Rectal smooth muscle tissue (tissue), 1 donor: ENCODE measurements around the gene KRTAP5-11.
"Not testable (repeated sequence)": the region's sequence is repeated elsewhere in the genome, so short reads cannot be mapped to it uniquely, and the experiment has no call there.

ENCODE experiments used
- H3K27ac ChIP-seq: one replicate; pipeline ENCODE4 v1.7.0; 2013; ENCODE audit warnings: low read depth, low read length, inconsistent platforms
- H3K27me3 ChIP-seq: one replicate; pipeline ENCODE4 v1.7.0; 2013; ENCODE audit warnings: low read length; ENCODE audit not compliant: control insufficient read depth, insufficient read depth
- H3K36me3 ChIP-seq: one replicate; pipeline ENCODE4 v1.7.0; 2013; ENCODE audit warnings: low read length; ENCODE audit not compliant: control insufficient read depth, insufficient read depth
- H3K4me1 ChIP-seq: one replicate; pipeline ENCODE4 v1.7.0; 2013; ENCODE audit warnings: low read length; ENCODE audit not compliant: control insufficient read depth, insufficient read depth
- H3K4me3 ChIP-seq: one replicate; pipeline ENCODE4 v1.7.0; 2013; ENCODE audit warnings: low read length
- H3K9ac ChIP-seq: one replicate; pipeline ENCODE4 v1.7.0; 2013; ENCODE audit warnings: low read length

Gene KRTAP5-11

GRCh38 chr11:71582309-71582895 is at the start of gene KRTAP5-11:
Gene KRTAP5-11 (minus strand): TSS chr11:71582875. CDS start chr11:71582837, 38 bp downstream.
- Histone ChIP-seq H3K27me3 (no peaks in the 10 kb centered on the region), H3K4me3 (no peak within 1 kb of the TSS), H3K36me3 (no peaks in the 10 kb centered on the region), H3K9ac (no peak within 1 kb of the TSS), H3K4me1 (no peaks in the 10 kb centered on the region), H3K27ac (no peak within 1 kb of the TSS)

GRCh38 chr11:71631551-71631950 is 48.9 kb upstream of the KRTAP5-11 start:
- not testable (repeated sequence) for H3K36me3 ChIP-seq, H3K9ac ChIP-seq, H3K4me3 ChIP-seq, H3K27ac ChIP-seq, H3K27me3 ChIP-seq, H3K4me1 ChIP-seq

GRCh38 chr11:71630071-71630470 is 47.4 kb upstream of the KRTAP5-11 start:
- H3K36me3 ChIP-seq, H3K27ac ChIP-seq, H3K4me1 ChIP-seq, H3K27me3 ChIP-seq, H3K4me3 ChIP-seq, H3K9ac ChIP-seq: not testable (repeated sequence)

- H3K4me3 ChIP-seq, H3K27me3 ChIP-seq, H3K27ac ChIP-seq, H3K9ac ChIP-seq, H3K36me3 ChIP-seq, H3K4me1 ChIP-seq: not testable (repeated sequence)
These were observed 46.3 kb upstream of the KRTAP5-11 start for GRCh38 chr11:71628943-71629342.

DNA sequence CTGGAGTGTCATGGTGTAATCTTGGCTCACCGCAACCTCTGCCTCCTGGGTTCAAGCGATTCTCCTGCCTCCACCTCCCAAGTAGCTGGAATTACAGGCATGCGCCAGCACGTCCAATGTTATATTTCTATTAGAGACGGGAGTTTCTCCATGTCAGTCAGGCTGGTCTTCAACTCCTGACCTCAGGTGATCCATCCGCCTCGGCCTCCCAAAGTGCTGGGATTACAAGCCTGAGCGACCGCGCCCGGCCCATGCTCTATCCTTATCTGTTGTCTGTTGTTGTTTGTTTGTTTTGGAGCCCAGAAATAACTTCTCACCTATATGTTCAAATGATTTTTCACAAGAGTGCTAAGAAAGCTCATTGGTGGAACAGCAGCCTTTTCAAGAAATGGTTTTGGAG is 40.6 kb upstream of the KRTAP5-11 start:
- not testable (repeated sequence) for H3K4me1 ChIP-seq

GRCh38 chr11:71622561-71622960 is 39.9 kb upstream of the KRTAP5-11 start:
- H3K9ac ChIP-seq, H3K4me3 ChIP-seq, H3K27ac ChIP-seq, H3K27me3 ChIP-seq, H3K36me3 ChIP-seq, H3K4me1 ChIP-seq: not testable (repeated sequence)

More for the DNA sequence above, 40.6 kb upstream of the KRTAP5-11 start:
- H3K27me3 ChIP-seq, H3K27ac ChIP-seq, H3K9ac ChIP-seq, H3K36me3 ChIP-seq, H3K4me3 ChIP-seq: not testable (repeated sequence)

- H3K36me3 ChIP-seq, H3K4me3 ChIP-seq, H3K27me3 ChIP-seq, H3K27ac ChIP-seq, H3K9ac ChIP-seq, H3K4me1 ChIP-seq: not testable (repeated sequence)
These were observed 32.3 kb upstream of the KRTAP5-11 start for GRCh38 chr11:71615003-71615402.

GRCh38 chr11:71614366-71614917 is 31.8 kb upstream of the KRTAP5-11 start:
- H3K27ac ChIP-seq, H3K4me1 ChIP-seq, H3K9ac ChIP-seq, H3K4me3 ChIP-seq, H3K27me3 ChIP-seq, H3K36me3 ChIP-seq: not testable (repeated sequence)

DNA sequence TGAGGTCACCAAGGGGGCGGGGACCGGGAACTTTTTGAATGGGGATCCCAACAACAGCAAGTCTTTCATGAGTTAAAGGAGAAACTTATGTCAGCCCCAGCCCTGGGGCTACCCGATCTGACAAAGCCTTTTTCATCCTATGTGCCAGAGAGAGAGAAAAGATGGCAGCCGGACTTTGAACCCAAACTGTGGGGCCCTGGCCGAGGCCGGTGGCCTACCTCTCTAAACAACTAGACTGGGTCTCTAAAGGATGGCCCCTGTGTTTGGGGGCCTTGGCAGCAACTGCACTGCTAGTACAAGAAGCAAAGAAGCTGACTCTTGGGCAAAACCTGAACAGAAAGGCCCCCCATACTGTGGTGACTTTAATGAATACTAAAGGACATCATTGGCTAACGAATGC is 31.3 kb upstream of the KRTAP5-11 start:
- not testable (repeated sequence) for H3K4me3 ChIP-seq, H3K9ac ChIP-seq, H3K4me1 ChIP-seq, H3K27ac ChIP-seq, H3K36me3 ChIP-seq, H3K27me3 ChIP-seq

DNA sequence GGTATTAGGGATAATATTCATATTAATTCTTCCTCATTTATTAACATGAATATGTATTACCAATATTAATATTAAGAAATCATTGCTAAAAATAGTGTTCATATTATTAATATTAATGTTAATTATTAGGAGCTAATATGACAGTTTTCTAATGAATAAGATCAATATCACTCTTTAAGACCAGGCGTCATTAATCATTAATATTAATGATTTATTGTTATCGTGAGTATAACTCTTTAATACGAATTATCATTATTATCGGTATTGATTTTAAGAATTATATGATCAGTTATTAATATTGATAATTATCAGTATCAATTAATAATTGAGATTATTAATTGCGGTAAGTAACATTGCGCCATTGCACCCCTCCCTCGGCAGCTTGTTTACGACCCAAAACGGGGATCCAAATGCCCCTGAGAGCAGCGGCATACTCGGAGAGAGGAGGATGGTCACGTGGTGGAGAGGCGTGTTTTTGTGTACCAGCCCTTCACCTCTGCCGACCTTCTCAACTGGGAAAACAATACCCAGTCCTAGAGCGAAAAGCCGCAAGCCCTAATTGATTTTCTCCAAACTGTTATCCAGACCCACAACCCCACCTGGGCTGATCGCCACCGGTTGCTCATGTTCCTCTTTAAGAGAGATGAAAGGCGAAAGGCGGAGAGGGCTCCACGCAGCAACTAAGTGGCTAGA is 28.7 kb upstream of the KRTAP5-11 start:
- not testable (repeated sequence) for H3K27me3 ChIP-seq, H3K36me3 ChIP-seq, H3K27ac ChIP-seq, H3K4me1 ChIP-seq, H3K4me3 ChIP-seq, H3K9ac ChIP-seq

GRCh38 chr11:71608272-71608671 is 25.6 kb upstream of the KRTAP5-11 start:
- H3K27ac ChIP-seq, H3K4me1 ChIP-seq, H3K27me3 ChIP-seq, H3K36me3 ChIP-seq, H3K4me3 ChIP-seq, H3K9ac ChIP-seq: not testable (repeated sequence)

DNA sequence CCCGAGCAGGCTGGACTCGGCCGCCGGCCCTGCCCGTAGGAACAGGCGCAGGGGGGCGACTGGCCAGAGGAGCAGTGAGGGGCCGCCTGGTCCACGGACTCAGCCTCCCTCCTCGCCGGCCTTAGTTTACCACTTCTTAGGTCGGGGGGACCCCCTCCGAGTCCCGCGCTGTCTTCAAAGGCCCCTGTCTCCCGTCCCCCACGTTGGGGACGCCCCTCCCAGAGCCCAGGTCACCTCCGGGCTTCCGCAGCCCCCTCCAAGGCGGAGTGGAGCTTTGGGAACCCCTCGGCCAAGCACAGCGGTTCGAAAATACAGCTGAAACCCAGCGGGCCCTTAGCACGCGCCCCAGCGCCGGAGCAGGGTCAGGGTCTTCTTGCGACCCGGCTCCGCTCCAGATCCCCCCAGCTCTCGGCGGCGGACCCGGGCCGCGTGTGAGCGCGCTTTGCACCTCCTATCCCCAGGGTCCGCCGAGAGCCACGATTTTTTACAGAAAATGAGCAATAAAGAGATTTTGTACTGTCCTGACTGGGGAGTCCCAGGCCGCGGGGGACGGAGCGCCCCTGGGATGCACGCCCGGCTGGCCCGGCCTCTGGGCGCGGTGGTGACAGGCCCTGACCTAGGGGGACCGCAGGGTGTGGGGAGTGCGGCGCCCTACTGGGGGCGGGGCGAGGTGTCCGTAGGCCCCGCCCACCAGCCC is 25.0 kb upstream of the KRTAP5-11 start:
- H3K27me3 ChIP-seq, H3K4me1 ChIP-seq, H3K27ac ChIP-seq, H3K4me3 ChIP-seq, H3K9ac ChIP-seq, H3K36me3 ChIP-seq: not testable (repeated sequence)
